Activated CD4-positive, alpha-beta memory T cell treated with anti-CD3 and anti-CD28 coated beads, Interleukin-2, amount 10 ng/mL, durations not matched to agents 7 days and 5 days (primary cell): Measurements from ENCODE around the gene CLEC16A. TPM values are rescaled to one million over a fixed set of nuclear protein-coding genes. Genes with fewer than 3 reads are reported as not detected.

Experiments used
- CTCF ChIA-PET: fragments of 350-600 bp; sonication (Branson Sonifier 250); formaldehyde crosslinking; loops from one replicate; lab custom pipeline; 2021; ENCODE audit warnings: antibody characterized with exemption, inconsistent platforms; lab: Charles Lee
- POLR2A ChIA-PET: fragments of 350-600 bp; sonication (Branson Sonifier 250); formaldehyde crosslinking; loops from one replicate; lab custom pipeline; 2021; ENCODE audit warnings: antibody characterized with exemption; lab: Charles Lee
- DNase-seq: peaks from one replicate; pipeline ENCODE4 v3.0.0-alpha.2; 2020
- H3K27ac Mint-ChIP-seq: one replicate; pipeline ENCODE4 v1.8.0; 2021; ENCODE audit warnings: mild to moderate bottlenecking, mixed read lengths
- H3K27me3 Mint-ChIP-seq: one replicate; pipeline ENCODE4 v1.8.0; 2021; ENCODE audit warnings: mixed read lengths
- H3K36me3 Mint-ChIP-seq: one replicate; pipeline ENCODE4 v1.8.0; 2021; ENCODE audit warnings: low read depth, mixed read lengths
- H3K4me1 Mint-ChIP-seq: one replicate; pipeline ENCODE4 v1.8.0; 2021; ENCODE audit warnings: mixed read lengths
- H3K4me3 Mint-ChIP-seq: one replicate; pipeline ENCODE4 v1.8.0; 2021; ENCODE audit warnings: mild to moderate bottlenecking, mixed read lengths
- H3K9me3 Mint-ChIP-seq: one replicate; pipeline ENCODE4 v1.8.0; 2021; ENCODE audit warnings: mixed read lengths
- total RNA-seq, 2 experiments: library from RNA; stranded (reverse); gene quantifications; one replicate each; pipeline ENCODE4 v1.2.3, GENCODE V29; 2021

The CLEC16A gene
- total RNA-seq, 2 experiments from 2014 or later: 30.3 to 32.4 TPM

- H3K27me3 Mint-ChIP-seq: no peaks in the 10 kb centered on the region
- no peaks in the 10 kb centered on the region for H3K9me3 Mint-ChIP-seq
- CTCF ChIA-PET: no interaction called here
- POLR2A ChIA-PET: interaction anchor here (1.2 to 1.5 kb wide), 2 partner anchors 9 to 62 kb away, joined by 3 read pairs; no protein-coding TSS in a partner anchor
- H3K27ac Mint-ChIP-seq: no peak overlapping the region
- peaks cover 71% of the 10 kb centered on the region for H3K36me3 Mint-ChIP-seq
- no peak overlapping the region for H3K4me3 Mint-ChIP-seq
- peaks cover 57% of the 10 kb centered on the region for H3K4me1 Mint-ChIP-seq
- no peak for DNase-seq
Observed at GRCh38 chr16:11045441-11045840, 101.1 kb downstream of the CLEC16A start.

- Mint-ChIP-seq H3K27ac (no peak overlapping the region), H3K9me3 (no peaks in the 10 kb centered on the region), H3K4me3 (no peak overlapping the region), H3K36me3 (peaks cover 74% of the 10 kb centered on the region), H3K27me3 (no peaks in the 10 kb centered on the region), H3K4me1 (peaks cover 61% of the 10 kb centered on the region)
- POLR2A ChIA-PET: interaction anchor here (1.3 to 1.5 kb wide), 2 partner anchors 27 to 62 kb away, joined by 3 to 4 read pairs; no protein-coding TSS in a partner anchor
- CTCF ChIA-PET: no interaction called here
- no peak for DNase-seq
Observed at GRCh38 chr16:11045846-11046245, 101.5 kb downstream of the CLEC16A start.

GRCh38 chr16:11046382-11046931 lies 102.1 kb downstream of the CLEC16A start:
- peaks cover 74% of the 10 kb centered on the region for H3K36me3 Mint-ChIP-seq
- CTCF ChIA-PET: interaction anchor here (1.2 kb wide), 1 partner anchor 64 kb away, joined by 3 read pairs; no protein-coding TSS in a partner anchor

GRCh38 chr16:11047057-11047456 lies 102.7 kb downstream of the CLEC16A start:
- H3K9me3 Mint-ChIP-seq: no peaks in the 10 kb centered on the region
- peaks cover 71% of the 10 kb centered on the region for H3K36me3 Mint-ChIP-seq
- ChIA-PET POLR2A (interaction anchor here (1.3 kb wide), 1 partner anchor 29 kb away, joined by 4 read pairs; no protein-coding TSS in a partner anchor), CTCF (interaction anchor here (1.2 kb wide), 1 partner anchor 64 kb away, joined by 3 read pairs; no protein-coding TSS in a partner anchor)
- H3K4me3 Mint-ChIP-seq: no peak overlapping the region
- H3K27me3 Mint-ChIP-seq: no peaks in the 10 kb centered on the region
- peaks cover 65% of the 10 kb centered on the region for H3K4me1 Mint-ChIP-seq
- no peak for DNase-seq
- no peak overlapping the region for H3K27ac Mint-ChIP-seq

More at GRCh38 chr16:11046382-11046931, 102.1 kb downstream of the CLEC16A start:
- POLR2A ChIA-PET: interaction anchor here (1.3 to 1.5 kb wide), 2 partner anchors 28 to 63 kb away, joined by 3 to 4 read pairs; no protein-coding TSS in a partner anchor
- Mint-ChIP-seq H3K27ac (no peak overlapping the region), H3K4me1 (peaks cover 65% of the 10 kb centered on the region), H3K27me3 (no peaks in the 10 kb centered on the region), H3K9me3 (no peaks in the 10 kb centered on the region), H3K4me3 (no peak overlapping the region)
- no peak for DNase-seq

- Mint-ChIP-seq H3K4me3 (no peak overlapping the region), H3K9me3 (no peaks in the 10 kb centered on the region), H3K27me3 (no peaks in the 10 kb centered on the region), H3K4me1 (peaks cover 76% of the 10 kb centered on the region), H3K27ac (no peak overlapping the region), H3K36me3 (peaks cover 76% of the 10 kb centered on the region)
- no peak for DNase-seq
- POLR2A ChIA-PET: no interaction called here
- CTCF ChIA-PET: no interaction called here
Observed at GRCh38 chr16:11047939-11048800, 103.8 kb downstream of the CLEC16A start.

- CTCF ChIA-PET: interaction anchor here (1.3 to 2.2 kb wide), 3 partner anchors 45 to 175 kb away, joined by 3 to 8 read pairs (median 3); no protein-coding TSS in a partner anchor
- Mint-ChIP-seq H3K27ac (peak overlapping the region; percentile 12), H3K36me3 (peaks cover 76% of the 10 kb centered on the region), H3K27me3 (no peaks in the 10 kb centered on the region), H3K4me1 (peaks cover 89% of the 10 kb centered on the region), H3K4me3 (no peak overlapping the region), H3K9me3 (no peaks in the 10 kb centered on the region)
- POLR2A ChIA-PET: interaction anchor here (0.6 to 10.2 kb wide), 4 partner anchors 24 to 205 kb away, joined by 3 to 166 read pairs (median 24); partner anchors contain the start of gene SOCS1
- no peak for DNase-seq
Observed at GRCh38 chr16:11049396-11050059, 105.2 kb downstream of the CLEC16A start.

GRCh38 chr16:11050536-11050935 lies 106.2 kb downstream of the CLEC16A start:
- peaks cover 95% of the 10 kb centered on the region for H3K4me1 Mint-ChIP-seq
- H3K27ac Mint-ChIP-seq: peak overlapping the region; percentile 97
- peaks cover 77% of the 10 kb centered on the region for H3K36me3 Mint-ChIP-seq
- H3K9me3 Mint-ChIP-seq: no peaks in the 10 kb centered on the region
- ChIA-PET CTCF (interaction anchor here (0.8 to 2.9 kb wide), 6 partner anchors 38 to 205 kb away, joined by 3 to 19 read pairs (median 6); partner anchors contain the start of gene SOCS1), POLR2A (interaction anchor here (2.2 to 10.2 kb wide), 8 partner anchors 25 to 204 kb away, joined by 7 to 166 read pairs (median 25); partner anchors contain the start of gene SOCS1)
- no peak overlapping the region for H3K4me3 Mint-ChIP-seq
- no peak for DNase-seq
- no peaks in the 10 kb centered on the region for H3K27me3 Mint-ChIP-seq

- Mint-ChIP-seq H3K27ac (peak overlapping the region; percentile 97), H3K4me1 (peaks cover 95% of the 10 kb centered on the region), H3K27me3 (no peaks in the 10 kb centered on the region), H3K9me3 (no peaks in the 10 kb centered on the region), H3K4me3 (no peak overlapping the region), H3K36me3 (peaks cover 76% of the 10 kb centered on the region)
- DNase-seq: no peak
- CTCF ChIA-PET: interaction anchor here (0.7 to 2.9 kb wide), 10 partner anchors 38 to 391 kb away, joined by 3 to 19 read pairs (median 6); partner anchors contain the start of gene SOCS1
- POLR2A ChIA-PET: interaction anchor here (1.3 to 10.2 kb wide), 14 partner anchors 22 to 204 kb away, joined by 4 to 166 read pairs (median 17); partner anchors contain the start of gene SOCS1
Observed at GRCh38 chr16:11050944-11051343, 106.6 kb downstream of the CLEC16A start.

GRCh38 chr16:11051430-11051829 lies 107.1 kb downstream of the CLEC16A start:
- CTCF ChIA-PET: interaction anchor here (0.7 to 2.9 kb wide), 15 partner anchors 23 to 390 kb away, joined by 3 to 19 read pairs (median 6); partner anchors contain the start of gene SOCS1
- POLR2A ChIA-PET: interaction anchor here (1.1 to 10.2 kb wide), 29 partner anchors 13 to 310 kb away, joined by 3 to 166 read pairs (median 7); partner anchors contain the start of gene SOCS1
- peaks cover 95% of the 10 kb centered on the region for H3K4me1 Mint-ChIP-seq

GRCh38 chr16:11051879-11052808 lies 107.8 kb downstream of the CLEC16A start:
- CTCF ChIA-PET: interaction anchor here (0.7 to 2.9 kb wide), 24 partner anchors 14 to 390 kb away, joined by 3 to 19 read pairs (median 5); partner anchors contain the start of gene SOCS1
- POLR2A ChIA-PET: interaction anchor here (0.9 to 10.2 kb wide), 50 partner anchors 9 to 310 kb away, joined by 3 to 166 read pairs (median 5); partner anchors contain the start of gene SOCS1
- Mint-ChIP-seq H3K4me1 (peaks cover 95% of the 10 kb centered on the region), H3K4me3 (peak overlapping the region; percentile 51), H3K36me3 (peaks cover 75% of the 10 kb centered on the region), H3K9me3 (no peaks in the 10 kb centered on the region), H3K27ac (peak overlapping the region; percentile 97), H3K27me3 (no peaks in the 10 kb centered on the region)
- DNase-seq: peak; percentile 92

More at GRCh38 chr16:11051430-11051829, 107.1 kb downstream of the CLEC16A start:
- no peak for DNase-seq
- Mint-ChIP-seq H3K36me3 (peaks cover 75% of the 10 kb centered on the region), H3K27ac (peak overlapping the region; percentile 97), H3K9me3 (no peaks in the 10 kb centered on the region), H3K27me3 (no peaks in the 10 kb centered on the region), H3K4me3 (no peak overlapping the region)
